Upper lobe of right lung (tissue), 1 donor: ENCODE measurements around the gene PPP1R16B. TPM values are rescaled to one million over a fixed set of nuclear protein-coding genes. Genes with fewer than 3 reads are reported as not detected.

Experiments
- ATAC-seq: fragments of 200-7000 bp; cut with Tn5 transposase; one replicate; pipeline ENCODE4 v1.9.1; 2020; ENCODE audit warnings: mild to moderate bottlenecking, moderate library complexity
- DNase-seq: peaks from one replicate; pipeline ENCODE4 v3.0.0-alpha.2; 2020
- H3K27ac ChIP-seq: fragments of 200-600 bp; one replicate; pipeline ENCODE4 v1.8.0; 2022
- H3K27me3 ChIP-seq: fragments of 200-600 bp; one replicate; pipeline ENCODE4 v1.8.0; 2022; ENCODE audit warnings: mild to moderate bottlenecking
- H3K36me3 ChIP-seq: fragments of 200-600 bp; one replicate; pipeline ENCODE4 v1.8.0; 2022
- H3K4me1 ChIP-seq: fragments of 200-600 bp; one replicate; pipeline ENCODE4 v1.8.0; 2022
- H3K4me3 ChIP-seq: fragments of 200-600 bp; one replicate; pipeline ENCODE4 v1.8.0; 2022; ENCODE audit warnings: mild to moderate bottlenecking
- H3K9me3 ChIP-seq: fragments of 200-600 bp; one replicate; pipeline ENCODE4 v1.8.0; 2022
- CTCF ChIP-seq: fragments of 200-600 bp; IDR thresholded peaks from one replicate; pipeline ENCODE4 v1.8.0; 2022; ENCODE audit warnings: antibody characterized with exemption
- intact Hi-C: fragments of 100-400 bp; cut with DNase I; formaldehyde crosslinking; loops from one replicate; pipeline ENCODE4 v1.11.0; 2022
- total RNA-seq: library from RNA; stranded (reverse); fragmentation: NEBNext Ultra II Directional; extraction: Animal tissue kit (Norgen Biotek cat#: 25700); gene quantifications from one replicate; pipeline ENCODE4 v1.2.1, GENCODE V29; 2021
- donor health status: DM: no; HTN: yes; CAD: no; lungs with severe emphysema.

The PPP1R16B gene
- total RNA-seq, 1 donor from 2014 or later = 22.1 TPM

- no peak overlapping the region for H3K27ac ChIP-seq
- no peak overlapping the region for H3K4me3 ChIP-seq
- H3K27me3 ChIP-seq = peaks cover 5% of the 10 kb centered on the region
- H3K4me1 ChIP-seq = peaks cover 4% of the 10 kb centered on the region
- DNase-seq = no peak
- TF ChIP-seq CTCF = no peak
- no peak for ATAC-seq
- intact Hi-C loops = no loop called here
- no peaks in the 10 kb centered on the region for H3K9me3 ChIP-seq
- H3K36me3 ChIP-seq = no peaks in the 10 kb centered on the region
Observed at GRCh38 chr20:38843346-38843745, 37.8 kb downstream of the PPP1R16B start.

GRCh38 chr20:38844963-38845362 lies 39.5 kb downstream of the PPP1R16B start:
- no peak for TF ChIP-seq CTCF

GRCh38 chr20:38847840-38848239 lies 42.3 kb downstream of the PPP1R16B start:
- no peaks in the 10 kb centered on the region for H3K4me1 ChIP-seq
- H3K27ac ChIP-seq = no peak overlapping the region
- no peaks in the 10 kb centered on the region for H3K36me3 ChIP-seq
- no peak for DNase-seq
- no peaks in the 10 kb centered on the region for H3K27me3 ChIP-seq
- intact Hi-C loops = no loop called here
- no peak for TF ChIP-seq CTCF
- ATAC-seq = no peak
- H3K4me3 ChIP-seq = no peak overlapping the region
- H3K9me3 ChIP-seq = no peaks in the 10 kb centered on the region

More at GRCh38 chr20:38844963-38845362, 39.5 kb downstream of the PPP1R16B start:
- intact Hi-C loops = no loop called here
- Histone ChIP-seq H3K9me3 (no peaks in the 10 kb centered on the region), H3K36me3 (no peaks in the 10 kb centered on the region), H3K4me1 (peaks cover 4% of the 10 kb centered on the region), H3K27me3 (peaks cover 5% of the 10 kb centered on the region), H3K27ac (no peak overlapping the region), H3K4me3 (no peak overlapping the region)
- ATAC-seq (no peak), DNase-seq (no peak)

DNA sequence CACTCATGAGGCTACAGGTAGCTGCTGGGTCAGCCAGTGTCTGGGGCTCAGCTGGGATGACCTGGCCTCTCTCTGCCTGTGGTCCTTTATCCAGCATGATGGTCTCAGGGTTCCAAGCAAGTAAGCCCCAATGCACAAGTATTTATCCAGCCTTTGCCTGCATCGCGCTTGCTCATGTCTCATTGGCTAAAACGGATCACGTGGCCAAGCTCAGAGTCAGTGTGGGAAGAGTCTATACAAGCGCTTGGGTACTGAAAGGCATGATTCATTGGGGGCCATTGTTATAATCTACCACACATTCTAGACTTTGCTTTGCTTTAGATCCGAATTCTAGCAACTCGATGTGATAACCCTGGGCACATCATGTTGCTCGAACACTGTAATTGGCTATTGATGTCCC lies 48.3 kb downstream of the PPP1R16B start:
- Histone ChIP-seq H3K9me3 (no peaks in the 10 kb centered on the region), H3K27me3 (no peaks in the 10 kb centered on the region), H3K4me1 (no peaks in the 10 kb centered on the region), H3K36me3 (no peaks in the 10 kb centered on the region), H3K4me3 (no peak overlapping the region), H3K27ac (no peak overlapping the region)
- intact Hi-C loops = no loop called here
- no peak for ATAC-seq
- no peak for DNase-seq
- no peak for TF ChIP-seq CTCF

DNA sequence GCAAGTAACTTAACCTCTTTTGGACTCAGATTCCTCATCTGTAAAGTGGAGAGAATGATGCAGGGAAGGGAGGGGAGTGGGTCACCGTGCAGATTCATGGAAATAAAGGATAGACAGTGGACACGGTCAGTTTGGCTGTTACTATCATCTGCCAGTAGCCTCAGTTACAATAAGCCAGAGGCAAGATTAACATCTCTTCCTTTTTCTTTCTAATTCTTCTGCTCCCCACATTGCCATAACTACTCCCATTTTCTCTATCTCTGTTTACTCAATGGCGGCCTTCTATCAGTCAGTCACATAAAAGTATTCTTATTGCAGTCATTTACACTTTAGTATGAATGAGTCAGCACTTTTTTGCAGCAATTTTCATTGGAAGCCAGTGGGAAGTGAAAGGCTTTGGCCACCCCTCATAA lies 49.2 kb downstream of the PPP1R16B start:
- intact Hi-C loops = no loop called here
- H3K36me3 ChIP-seq = no peaks in the 10 kb centered on the region
- H3K9me3 ChIP-seq = no peaks in the 10 kb centered on the region
- H3K4me3 ChIP-seq = no peak overlapping the region
- no peaks in the 10 kb centered on the region for H3K4me1 ChIP-seq
- ATAC-seq (no peak), DNase-seq (no peak)
- no peak for TF ChIP-seq CTCF
- no peak overlapping the region for H3K27ac ChIP-seq
- no peaks in the 10 kb centered on the region for H3K27me3 ChIP-seq

DNA sequence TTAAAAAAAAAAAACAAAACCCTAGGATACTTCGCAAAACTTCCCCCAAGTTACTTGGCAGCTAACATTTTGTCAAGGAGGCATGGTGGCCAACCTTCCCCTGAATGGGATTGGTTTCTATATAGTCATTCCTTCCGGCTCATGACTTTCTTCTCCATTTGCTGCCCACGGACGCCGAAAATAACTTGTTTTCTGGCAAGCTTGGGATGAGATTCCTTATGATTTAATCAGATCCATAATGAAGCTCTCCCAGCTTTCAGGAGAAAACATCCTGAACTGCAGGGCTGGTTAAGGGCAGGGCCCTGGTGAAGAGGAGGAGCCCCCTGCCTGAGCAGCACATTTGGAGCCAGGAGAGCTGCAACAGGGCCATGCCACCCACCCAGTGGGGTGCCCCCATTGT lies 49.9 kb downstream of the PPP1R16B start:
- Histone ChIP-seq H3K4me1 (no peaks in the 10 kb centered on the region), H3K27ac (no peak overlapping the region), H3K36me3 (no peaks in the 10 kb centered on the region), H3K9me3 (no peaks in the 10 kb centered on the region), H3K27me3 (no peaks in the 10 kb centered on the region), H3K4me3 (no peak overlapping the region)
- intact Hi-C loops = no loop called here
- DNase-seq = no peak
- no peak for TF ChIP-seq CTCF
- no peak for ATAC-seq
